ENCODE results near the gene RAB27A.
"Not testable (repeated sequence)": the region's sequence is repeated elsewhere in the genome, so short reads cannot be mapped to it uniquely, and the experiment has no call there.

RAB27A gene

DNA sequence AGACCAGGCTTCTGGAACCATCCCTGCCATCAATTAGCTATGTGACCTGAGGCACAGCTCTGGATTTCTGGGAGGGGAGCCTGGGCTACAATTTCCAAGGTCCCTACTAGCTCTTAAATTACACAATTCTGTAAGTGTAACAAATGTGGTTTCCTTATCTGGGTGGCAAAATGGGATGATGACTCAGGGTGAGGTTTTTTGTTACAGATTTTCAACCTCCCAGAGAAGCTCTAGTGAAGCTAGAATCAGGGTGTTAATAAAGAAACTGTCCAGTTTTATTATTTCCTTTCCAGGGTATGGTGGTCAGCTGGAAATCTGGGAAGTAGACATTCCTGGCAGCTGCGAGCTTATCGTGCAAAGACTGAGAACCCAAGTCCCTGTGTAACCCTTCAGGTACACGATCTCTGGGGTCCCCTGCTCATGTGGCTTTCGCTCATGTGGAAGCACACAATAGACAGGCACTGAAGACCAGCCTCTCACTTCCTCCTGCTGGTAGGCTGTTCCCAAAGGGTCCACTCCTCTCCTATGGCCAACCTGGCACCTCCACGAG is 7.3 kb downstream of the RAB27A start:
- no peak for DNase-seq (ENCODE audit: low read depth in 4 of 4, low spot score in 1 of 4)

DNA sequence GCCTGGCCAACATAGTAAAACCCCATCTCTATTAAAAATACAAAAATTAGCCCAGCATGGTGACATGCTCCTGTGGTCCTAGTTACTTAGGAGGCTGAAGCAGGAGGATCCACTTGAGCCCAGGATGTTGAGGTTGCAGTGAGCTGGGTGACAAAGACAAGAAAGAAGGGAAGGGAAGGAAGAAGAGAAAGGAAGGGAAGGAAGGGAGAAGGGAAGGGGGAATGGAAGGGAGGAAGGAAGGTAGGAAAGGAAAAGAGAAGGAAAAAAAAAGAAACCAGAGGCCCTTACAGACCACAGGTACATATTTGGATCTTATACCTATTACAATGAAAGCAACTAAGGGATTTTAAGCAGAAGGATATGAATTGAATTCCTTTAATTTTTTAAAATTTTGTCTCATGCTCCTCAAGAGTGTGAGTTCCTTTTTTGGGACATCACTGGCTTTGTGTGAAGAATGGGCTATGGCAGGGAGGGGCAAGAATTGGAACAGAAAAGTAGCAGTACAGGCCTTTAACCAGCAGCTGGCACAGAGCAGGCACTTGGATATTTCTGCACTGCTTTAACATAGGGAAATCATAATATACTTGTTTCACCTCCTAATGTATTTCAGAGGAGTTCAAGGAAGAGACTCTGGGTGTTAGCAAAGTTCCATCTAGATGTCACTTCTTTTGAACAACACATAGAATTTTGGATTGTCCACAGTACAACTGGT is 7.9 kb downstream of the RAB27A start:
- DNase-seq (ENCODE audit: low read depth in 4 of 4, low spot score in 1 of 4), result no peak

DNA sequence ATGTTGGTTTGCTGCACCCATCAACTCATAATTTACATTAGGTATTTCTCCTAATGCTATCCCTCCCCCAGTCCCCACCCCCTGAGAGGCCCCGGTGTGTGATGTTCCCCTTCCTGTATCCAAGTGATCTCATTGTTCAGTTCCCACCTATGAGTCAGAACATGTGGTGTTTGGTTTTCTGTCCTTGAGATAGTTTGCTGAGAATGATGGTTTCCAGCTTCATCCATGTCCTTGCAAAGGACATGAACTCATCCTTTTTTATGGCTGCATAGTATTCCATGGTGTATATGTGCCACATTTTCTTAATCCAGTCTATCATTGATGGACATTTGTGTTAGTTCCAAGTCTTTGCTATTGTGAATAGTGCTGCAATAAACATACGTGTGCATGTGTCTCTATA is 9.0 kb downstream of the RAB27A start:
- not testable (repeated sequence) for DNase-seq (ENCODE audit: low read depth in 4 of 4, low spot score in 1 of 4)

DNA sequence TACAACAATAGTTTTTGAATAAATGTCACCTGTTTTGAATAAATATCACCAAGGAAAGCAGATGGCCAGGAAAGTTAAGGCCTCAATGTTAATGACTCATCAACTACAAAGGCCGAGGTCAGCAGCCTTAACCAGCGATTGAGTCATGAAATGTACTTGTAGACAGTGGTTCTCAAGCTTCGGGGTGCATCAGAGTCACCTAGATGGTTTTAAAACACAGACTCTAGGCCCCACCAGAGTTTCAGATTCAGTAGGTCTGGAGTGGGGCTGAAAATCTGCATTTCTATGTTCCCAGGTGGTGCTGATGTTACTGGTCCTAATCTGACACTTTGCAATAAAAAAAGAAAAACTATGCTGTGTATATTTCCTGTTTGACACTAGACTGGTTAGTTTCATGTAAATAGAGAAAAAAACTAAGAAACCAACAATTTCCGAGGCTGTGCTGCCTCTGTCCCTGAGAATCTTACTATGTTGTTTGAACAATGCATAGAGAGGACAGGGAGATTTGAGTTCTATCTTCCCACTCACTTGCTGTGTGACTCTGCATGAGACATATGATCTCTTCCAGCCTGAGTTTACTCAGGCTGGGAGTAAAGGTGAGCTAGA is 9.8 kb downstream of the RAB27A start:
- DNase-seq (ENCODE audit: low read depth in 4 of 4, low spot score in 1 of 4), result peak in 1 of 4 experiments; percentile 26

DNA sequence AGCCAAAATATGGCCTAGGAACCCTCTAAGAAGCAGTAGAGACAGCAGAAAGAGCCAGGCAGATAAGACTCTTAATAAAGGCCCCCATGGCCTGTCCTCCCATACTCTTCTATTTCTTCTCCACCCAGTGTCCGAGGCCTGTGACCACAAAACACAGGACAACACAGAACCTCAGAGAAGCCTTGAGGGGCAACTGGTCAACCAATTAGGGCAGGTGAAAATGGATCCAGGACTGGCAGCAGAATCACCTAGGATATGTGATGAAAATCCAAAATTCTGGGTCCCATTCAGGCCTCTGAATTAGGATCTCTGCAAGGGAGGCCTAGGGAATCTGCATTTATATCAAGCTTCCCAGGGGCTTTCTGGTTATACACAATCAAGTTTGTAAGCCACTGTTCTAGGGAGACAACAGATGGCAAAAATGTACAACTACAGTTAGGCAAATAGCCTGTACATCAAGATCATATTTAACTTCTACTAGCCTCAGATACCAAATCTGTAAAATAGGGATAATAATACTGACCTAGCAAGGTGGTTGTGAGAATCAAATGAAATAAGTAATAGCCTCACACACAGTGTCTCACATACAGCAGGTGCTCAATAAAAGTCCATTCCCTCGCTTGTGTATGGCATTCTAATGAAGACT is 10.4 kb downstream of the RAB27A start:
- DNase-seq (ENCODE audit: low read depth in 4 of 4, low spot score in 1 of 4), result no peak

DNA sequence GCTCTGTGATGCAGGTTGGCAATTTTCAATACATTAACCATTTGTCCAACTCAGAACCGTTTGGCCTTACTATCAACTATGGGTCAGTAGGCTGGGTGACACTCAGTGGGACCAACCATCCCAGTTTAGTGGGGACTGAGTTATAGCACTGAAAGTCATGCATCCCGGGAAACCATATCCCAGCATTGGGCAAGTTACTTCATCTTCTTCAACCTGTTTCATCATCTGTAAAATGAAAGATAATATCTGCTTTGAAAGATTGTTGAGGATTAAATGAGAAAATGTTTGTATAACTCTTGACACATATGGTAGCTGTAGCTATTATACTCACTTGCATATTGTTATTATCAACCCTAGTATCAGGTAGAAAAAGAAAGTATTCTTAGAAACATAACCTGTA is 11.9 kb downstream of the RAB27A start:
- no peak for DNase-seq (ENCODE audit: low read depth in 4 of 4, low spot score in 1 of 4)

DNA sequence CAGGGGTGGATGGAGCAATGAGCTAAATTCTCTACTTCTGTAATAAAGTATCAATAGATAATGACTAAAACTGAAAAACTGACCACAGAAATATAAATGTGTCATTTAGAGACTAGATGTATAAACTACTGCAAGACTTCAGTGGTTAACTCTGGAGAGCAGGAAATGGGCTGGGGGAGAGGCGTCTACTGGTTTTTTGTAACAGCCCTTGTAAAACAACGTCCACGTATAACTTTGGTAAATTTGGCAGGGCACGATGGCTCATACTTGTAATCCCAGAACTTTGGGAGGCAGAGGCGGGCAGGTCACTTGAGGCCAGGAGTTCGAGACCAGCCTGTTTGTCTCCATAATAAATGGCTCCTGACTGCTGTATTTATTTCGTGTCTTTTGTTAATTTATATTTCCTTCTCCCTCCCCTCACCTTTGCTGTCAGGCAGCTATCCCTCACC is 12.5 kb downstream of the RAB27A start:
- no peak for DNase-seq (ENCODE audit: low read depth in 4 of 4, low spot score in 1 of 4)

DNA sequence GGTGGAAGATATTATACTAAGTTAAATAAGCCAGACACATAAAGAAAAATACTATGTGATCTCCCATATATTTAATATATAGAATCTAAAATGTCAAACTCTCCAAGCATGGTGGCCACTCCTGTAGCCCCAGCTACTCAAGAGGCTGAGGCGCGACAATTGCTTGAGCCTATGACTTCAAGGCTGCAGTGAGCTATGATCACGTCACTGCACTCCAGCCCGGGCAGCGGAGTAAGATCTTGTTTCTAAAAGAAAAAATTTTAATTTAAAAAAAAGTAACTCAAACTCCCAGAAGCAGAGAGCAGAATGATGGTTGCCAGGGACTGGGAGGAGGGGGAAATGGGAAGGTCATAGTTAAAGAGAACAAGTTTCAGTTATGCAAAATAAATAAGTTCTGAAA is 13.3 kb downstream of the RAB27A start:
- DNase-seq (ENCODE audit: low read depth in 4 of 4, low spot score in 1 of 4), result no peak

DNA sequence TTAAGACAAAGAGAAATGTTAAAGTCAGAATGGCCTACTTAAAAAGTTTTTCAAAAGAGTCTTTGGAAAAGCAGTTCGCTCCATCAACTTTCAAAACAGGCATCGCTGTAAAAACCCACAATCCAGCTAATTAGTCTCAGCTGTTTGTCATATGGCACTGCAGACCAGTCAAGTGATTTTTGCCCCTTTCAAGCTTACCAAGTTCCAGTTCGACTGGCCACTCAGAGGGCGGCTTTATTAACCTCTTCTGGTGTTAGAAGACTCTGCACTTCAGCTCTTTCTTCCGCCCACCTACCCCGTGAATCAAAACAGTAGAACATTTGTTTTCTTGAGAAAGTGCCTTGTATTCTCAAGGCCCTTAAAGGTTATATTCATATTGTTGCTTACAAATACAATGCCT is 19.3 kb downstream of the RAB27A start:
- no peak for DNase-seq (ENCODE audit: low read depth in 4 of 4, low spot score in 1 of 4)

DNA sequence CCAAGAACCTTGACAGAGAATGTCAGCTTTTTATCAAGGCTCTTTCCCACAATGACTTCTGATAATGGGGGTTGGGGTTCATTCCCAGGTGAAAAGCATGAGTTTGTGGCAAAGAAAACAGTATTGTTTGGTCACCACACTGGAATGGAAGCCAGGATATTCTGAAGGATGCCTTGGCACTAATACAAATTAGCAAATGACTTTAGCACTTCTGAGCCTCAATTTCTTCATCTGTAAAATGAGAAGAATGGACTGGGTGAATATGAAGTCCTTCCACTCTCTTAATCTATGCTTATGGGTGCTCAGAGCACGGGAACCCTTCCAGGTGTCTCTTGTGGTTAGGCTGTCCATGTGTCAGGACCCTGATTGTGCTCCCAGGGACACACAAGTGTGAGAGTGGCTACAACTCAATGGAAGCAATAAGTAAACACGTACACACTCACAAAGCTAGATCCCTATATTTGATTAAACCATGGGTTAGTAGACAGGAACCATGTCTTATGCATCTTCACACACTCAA is 21.4 kb downstream of the RAB27A start:
- DNase-seq (ENCODE audit: low read depth in 4 of 4, low spot score in 1 of 4), result no peak

DNA sequence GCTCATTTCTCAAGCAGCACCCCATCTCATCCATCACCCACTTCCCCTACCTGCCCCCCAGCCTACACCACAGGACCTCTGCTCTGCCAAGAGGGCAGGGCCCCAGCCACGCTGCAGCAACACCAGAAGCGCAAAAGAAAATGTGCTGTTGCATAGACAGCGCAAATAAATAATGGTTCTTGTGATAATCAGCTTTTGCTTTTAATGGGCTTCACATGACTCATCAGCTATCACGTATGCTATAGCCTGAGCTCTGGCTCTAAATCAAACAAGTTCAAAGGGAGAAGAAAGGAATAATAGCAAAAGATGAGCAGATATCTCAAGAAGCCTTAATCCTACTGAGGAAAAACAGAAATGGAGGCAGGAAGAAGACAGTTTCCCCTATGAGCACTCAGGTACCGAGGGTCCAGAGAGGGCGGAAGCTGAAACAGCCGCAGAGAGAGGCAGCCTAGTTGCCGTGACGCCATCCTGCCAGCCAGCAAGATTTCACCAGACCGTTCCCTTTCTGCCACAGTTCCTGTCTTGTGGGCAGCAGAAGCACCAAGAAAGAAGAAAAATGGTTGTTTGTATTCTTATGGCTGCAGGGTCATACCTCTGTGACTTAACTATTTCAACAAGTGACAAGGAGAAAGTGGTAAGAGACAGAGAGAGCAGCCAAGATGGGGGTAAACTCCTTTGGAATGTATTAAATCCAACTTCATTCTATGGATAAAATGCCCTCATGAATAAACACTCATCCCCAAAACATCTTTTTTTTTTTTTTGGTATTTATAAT is 22.0 kb downstream of the RAB27A start:
- DNase-seq (ENCODE audit: low read depth in 4 of 4, low spot score in 1 of 4), result no peak

DNA sequence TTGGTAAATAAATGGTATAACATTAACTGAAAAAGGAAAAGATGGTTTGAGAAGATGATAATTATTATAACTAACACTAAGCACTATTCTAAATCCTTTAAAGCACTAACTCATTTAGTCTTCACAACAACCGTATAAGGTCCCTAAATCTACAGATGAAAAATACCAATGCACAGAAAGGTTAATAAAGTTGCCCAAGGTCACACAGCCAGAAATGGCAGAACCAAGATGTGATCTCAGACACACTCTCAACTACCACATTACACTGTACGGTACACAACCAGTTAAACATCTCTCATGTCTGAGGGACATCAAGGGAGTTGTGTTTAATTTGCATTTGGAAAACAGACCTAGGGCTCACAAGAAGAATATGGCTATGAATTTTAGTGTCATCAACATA is 23.1 kb downstream of the RAB27A start:
- DNase-seq (ENCODE audit: low read depth in 4 of 4, low spot score in 1 of 4), result no peak

DNA sequence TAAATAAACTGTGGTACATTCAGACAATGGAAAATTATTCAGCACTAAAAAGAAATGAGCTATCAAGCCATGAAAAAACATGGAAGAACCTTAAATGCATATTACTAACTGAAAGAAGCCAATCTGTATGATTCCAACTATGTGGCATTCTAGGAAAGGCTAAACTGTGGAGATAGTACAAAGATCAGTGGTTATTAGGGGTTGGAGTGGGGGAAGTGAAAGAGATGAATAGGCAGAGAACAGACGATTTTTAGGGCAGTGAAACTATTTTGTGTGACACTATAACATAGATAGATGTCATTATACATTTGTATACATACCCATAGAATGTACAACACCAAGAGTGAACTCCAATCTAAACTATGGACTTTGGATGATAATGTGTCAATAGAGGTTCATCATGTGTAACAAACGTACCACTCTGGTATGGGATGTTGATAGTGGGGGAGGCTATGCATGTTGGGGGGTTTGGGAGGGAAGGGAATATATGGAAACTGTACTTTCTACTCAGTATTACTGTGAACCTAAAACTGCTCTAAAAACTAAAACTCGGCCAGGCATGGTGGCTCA is 29.0 kb downstream of the RAB27A start:
- no peak for DNase-seq (ENCODE audit: low read depth in 4 of 4, low spot score in 1 of 4)

DNA sequence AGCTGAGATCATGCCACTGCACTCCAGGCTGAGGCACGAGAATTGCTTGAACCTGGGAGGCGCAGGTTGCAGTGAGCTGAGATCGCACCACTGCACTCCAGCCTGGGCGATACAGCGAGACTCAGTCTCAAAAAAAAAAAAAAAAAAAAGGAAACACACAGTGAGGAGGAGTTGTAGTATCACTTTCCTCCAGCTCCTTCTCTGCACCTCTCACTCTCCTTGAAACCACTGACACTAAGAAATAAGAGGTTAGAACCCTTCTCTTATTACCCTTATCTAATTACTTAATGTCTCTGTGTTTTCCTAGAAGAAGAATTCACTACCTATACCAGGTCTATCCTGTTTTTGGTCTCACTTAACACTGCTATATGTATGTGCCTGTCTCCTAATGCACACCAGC is 31.7 kb downstream of the RAB27A start:
- DNase-seq (ENCODE audit: low read depth in 4 of 4, low spot score in 1 of 4), result no peak

DNA sequence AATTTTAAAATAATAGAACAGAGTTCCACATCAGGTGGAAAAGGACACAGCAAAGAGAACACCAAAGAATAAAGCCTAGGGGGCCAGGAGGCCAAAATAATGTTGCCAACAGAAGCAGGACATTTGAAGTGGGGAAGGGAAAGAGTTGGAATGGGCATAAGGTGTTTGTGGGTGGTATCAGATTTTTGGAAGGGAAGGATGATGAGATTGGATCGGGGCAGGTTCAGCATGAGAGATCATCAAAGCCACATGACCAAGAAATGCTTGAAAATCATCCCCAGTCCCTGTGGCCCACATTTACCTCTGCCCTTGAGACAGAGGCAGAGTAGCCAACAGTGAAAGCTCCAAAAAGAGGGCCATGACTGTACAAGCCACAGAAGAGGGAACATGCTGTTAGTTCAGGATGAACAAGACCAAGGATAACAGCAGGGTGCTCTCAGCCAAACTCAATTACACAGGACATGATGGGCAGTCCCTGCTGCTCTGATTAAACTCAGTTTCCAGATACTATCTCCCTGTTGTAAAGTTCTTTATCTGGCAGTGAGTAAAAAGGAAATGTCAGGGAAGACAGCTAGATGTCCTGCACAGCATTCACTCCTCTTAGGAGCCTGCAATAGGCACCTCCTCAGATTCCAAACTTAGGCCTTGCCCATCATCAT is 32.5 kb downstream of the RAB27A start:
- DNase-seq (ENCODE audit: low read depth in 4 of 4, low spot score in 1 of 4), result no peak

DNA sequence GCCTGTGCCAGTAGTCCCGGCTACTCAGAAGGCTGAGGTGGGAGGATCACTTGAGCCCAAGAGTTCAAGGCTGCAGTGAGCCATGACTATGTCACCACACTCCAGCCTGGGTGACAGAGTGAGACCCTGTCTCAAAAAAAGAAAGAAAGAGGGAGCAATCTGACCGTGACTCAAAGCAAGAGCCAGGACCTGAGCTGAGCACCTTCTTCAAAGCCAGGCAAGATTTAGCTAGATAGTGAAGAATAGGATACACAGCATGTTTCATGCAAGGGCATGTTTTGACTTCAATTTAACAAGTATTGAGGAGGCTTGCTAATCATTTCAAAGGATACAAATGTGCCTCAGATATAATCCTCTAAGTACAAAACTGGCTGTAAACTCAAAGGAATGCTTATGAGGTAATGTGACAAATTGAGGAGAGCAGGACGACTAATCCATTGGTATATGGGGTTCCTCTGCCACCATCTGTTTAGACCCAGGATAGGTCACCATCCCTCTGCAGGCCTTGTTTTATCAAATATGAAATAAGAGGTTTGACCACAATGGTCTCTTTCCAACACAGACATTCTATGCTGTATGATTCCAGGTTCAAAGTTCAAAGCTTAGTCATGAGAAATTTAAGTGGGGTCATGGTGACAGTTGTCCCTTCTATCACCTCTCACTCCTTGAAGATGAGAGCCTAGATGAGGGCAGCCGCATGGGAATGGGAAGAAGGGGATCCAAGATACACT is 33.2 kb downstream of the RAB27A start:
- no peak for DNase-seq (ENCODE audit: low read depth in 4 of 4, low spot score in 1 of 4)

DNA sequence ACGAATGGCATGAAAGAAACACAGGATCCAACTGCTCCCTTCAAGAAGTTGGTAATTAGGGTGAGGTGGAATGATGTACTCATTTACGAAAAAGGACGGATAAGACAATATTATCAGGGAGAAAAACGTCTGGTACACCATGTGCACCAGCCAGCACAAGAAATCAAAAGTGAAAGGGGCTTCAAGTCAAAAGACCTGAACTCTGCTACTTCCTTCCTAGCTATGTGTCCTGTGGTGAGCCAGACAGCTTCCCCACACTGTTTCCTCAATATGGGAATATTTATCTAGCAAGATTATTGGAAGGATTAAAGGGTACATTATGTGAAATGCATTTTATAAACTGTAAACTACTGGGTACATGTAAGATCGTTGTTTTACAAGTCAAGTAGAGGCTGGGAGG is 33.9 kb downstream of the RAB27A start:
- DNase-seq (ENCODE audit: low read depth in 4 of 4, low spot score in 1 of 4), result no peak

DNA sequence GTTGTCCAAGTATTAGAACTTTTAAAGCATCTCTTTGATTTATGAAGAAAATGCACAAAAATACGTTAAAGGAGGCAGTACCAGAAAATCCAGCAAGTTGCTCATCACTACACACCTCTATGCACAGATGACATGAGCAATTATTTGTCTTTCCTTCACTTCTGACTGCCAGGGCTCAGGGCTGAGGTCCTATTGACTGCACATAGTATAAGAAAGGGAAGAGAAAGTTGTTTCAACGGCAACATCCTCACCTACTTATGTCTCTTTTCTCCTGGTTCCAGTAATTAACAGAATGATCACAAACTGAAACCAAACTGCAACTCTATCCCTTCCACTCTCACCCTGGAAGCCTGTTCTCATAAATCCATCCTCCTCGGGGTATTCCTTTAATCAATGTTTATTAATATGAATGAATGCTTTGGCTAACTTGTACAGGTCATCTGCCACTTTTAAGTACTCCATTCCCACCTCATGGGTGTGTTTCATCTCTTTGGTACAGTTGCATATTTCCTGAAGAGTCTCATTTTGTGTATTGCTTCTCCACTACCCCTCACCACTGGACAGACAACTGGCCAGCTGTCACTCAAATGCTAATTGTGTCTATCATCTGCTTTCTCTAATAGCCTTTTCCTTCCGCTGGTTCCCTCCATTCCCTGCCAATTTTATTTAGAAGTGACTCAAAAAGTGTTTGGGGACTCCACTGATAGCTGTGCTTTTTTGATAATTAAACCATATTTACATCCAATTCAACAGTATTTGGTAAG is 34.5 kb downstream of the RAB27A start:
- no peak for DNase-seq (ENCODE audit: low read depth in 4 of 4, low spot score in 1 of 4)

DNA sequence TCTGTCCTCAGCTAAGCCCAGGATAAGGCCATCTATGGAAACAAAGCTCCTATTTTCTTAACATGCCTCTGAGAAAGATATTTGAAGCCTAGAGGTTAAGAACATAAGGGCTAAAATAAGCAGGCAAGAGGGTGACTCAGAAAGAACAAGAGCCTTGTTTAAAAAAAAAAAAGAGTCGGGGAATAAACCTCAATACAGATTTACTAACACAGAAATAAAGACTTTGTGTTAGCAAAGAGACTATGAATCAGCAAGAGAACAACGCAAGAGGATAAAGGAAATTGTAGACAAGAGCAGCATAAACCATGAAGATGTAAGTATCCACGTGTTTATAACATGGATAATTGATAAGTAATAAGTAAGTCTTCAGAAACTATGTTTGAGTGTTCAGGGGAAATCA is 36.0 kb downstream of the RAB27A start:
- no peak for DNase-seq (ENCODE audit: low read depth in 4 of 4, low spot score in 1 of 4)
